ENCODE measurements around the gene GARS1. TPM values are rescaled to one million over a fixed set of nuclear protein-coding genes. Genes with fewer than 3 reads are reported as not detected.

Gene GARS1
- total RNA-seq, 1 experiment from 2014 or later, result 95.4 TPM

DNA sequence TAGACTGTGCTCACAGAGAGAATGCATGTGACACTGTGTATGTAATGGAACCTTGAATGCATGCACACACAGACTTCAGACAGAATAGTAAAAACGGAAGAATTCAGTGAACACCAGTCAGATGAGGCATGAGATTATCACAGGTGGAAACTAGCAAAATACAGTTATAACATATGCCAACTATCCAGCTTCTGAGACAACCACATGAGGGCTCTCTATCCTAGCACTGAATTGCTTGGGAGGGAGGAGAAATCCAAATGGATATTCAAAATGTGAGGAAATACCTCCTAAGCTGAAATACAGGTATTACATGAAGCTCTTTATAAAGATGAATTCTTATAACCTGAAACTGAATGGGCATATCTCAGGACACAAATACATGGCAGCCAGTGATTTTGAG lies 30.6 kb downstream of the GARS1 start:
- peaks cover 77% of the 10 kb centered on the region for H3K36me3 ChIP-seq (ENCODE audit: low read depth, low read length)
- no peak overlapping the region for H2AFZ ChIP-seq (ENCODE audit: low read length)
- BruUV-seq (replicated peaks), result no TSS peak
- H3K4me2 ChIP-seq (ENCODE audit: low read length), result no peak overlapping the region
- no peak overlapping the region for H3K9ac ChIP-seq (ENCODE audit: low read length)
- no peaks in the 10 kb centered on the region for H3F3A ChIP-seq (ENCODE audit: low read length, unreplicated experiment)
- DNase-seq (no peak), ATAC-seq (no peak)
- H3K4me1 ChIP-seq (ENCODE audit: insufficient read depth, low read length), result no peaks in the 10 kb centered on the region
- H3K27ac ChIP-seq (ENCODE audit: low read length), result no peak overlapping the region
- H3K9me2 ChIP-seq (replicated peaks; ENCODE audit: low read length), result no peaks in the 10 kb centered on the region
- no peaks in the 10 kb centered on the region for H3K9me3 ChIP-seq (ENCODE audit: low read length)
- CTCF ChIA-PET, result no interaction called here
- no peaks in the 10 kb centered on the region for H3K27me3 ChIP-seq (ENCODE audit: low read length)
- TF ChIP-seq EZH2phosphoT487 (IDR thresholded peaks at IDR 0.05; ENCODE audit: borderline replicate concordance, low read length) (no peak), EZH2 (IDR thresholded peaks at IDR 0.05; ENCODE audit: low read length, unreplicated experiment) (no peak)
- TF ChIP-seq, protein P1, sequence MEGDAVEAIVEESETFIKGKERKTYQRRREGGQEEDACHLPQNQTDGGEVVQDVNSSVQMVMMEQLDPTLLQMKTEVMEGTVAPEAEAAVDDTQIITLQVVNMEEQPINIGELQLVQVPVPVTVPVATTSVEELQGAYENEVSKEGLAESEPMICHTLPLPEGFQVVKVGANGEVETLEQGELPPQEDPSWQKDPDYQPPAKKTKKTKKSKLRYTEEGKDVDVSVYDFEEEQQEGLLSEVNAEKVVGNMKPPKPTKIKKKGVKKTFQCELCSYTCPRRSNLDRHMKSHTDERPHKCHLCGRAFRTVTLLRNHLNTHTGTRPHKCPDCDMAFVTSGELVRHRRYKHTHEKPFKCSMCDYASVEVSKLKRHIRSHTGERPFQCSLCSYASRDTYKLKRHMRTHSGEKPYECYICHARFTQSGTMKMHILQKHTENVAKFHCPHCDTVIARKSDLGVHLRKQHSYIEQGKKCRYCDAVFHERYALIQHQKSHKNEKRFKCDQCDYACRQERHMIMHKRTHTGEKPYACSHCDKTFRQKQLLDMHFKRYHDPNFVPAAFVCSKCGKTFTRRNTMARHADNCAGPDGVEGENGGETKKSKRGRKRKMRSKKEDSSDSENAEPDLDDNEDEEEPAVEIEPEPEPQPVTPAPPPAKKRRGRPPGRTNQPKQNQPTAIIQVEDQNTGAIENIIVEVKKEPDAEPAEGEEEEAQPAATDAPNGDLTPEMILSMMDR (conservative IDR thresholded peaks at IDR 0.05; ENCODE audit: low read depth, low read length), result no peak; the same call in 1 of the 2 replicates
- H4K20me1 ChIP-seq (ENCODE audit: low read length), result no peaks in the 10 kb centered on the region
- no peaks in the 10 kb centered on the region for H3K79me2 ChIP-seq (ENCODE audit: low read length)
- intact Hi-C loops (cut with micrococcal nuclease), result no loop called here
- POLR2A ChIA-PET (ENCODE audit: unreplicated experiment), result interaction anchor here (0.7 kb wide), 1 partner anchor 10 kb away, joined by 5 read pairs; no protein-coding TSS in a partner anchor
- no peak overlapping the region for H3K4me3 ChIP-seq (ENCODE audit: low read length)

DNA sequence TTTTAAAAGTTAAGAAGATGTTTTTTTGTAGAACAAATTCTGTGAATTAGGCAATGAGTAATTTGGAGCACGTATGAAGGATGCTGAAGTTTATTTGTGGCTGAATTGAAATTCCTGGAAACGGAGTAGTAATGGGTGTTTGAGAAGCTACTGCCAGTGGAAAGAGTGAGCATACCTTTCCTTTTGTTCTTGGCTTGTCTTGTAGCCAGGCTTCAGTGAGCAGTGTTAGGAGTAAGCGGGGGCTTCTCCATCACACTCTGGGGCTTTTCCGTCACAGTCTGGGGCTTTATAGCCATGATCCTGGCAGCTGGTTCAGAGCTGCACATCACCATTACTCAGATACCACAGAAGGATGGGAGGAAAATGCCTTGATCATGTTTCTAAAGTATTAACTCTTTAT lies 32.3 kb downstream of the GARS1 start:
- no peak for TF ChIP-seq EZH2 (IDR thresholded peaks at IDR 0.05; ENCODE audit: low read length, unreplicated experiment)
- TF ChIP-seq, protein P1 (conservative IDR thresholded peaks at IDR 0.05; ENCODE audit: low read depth, low read length), result no peak
- no peak for TF ChIP-seq EZH2phosphoT487 (IDR thresholded peaks at IDR 0.05; ENCODE audit: borderline replicate concordance, low read length)
- H3K36me3 ChIP-seq (ENCODE audit: low read depth, low read length), result peaks cover 77% of the 10 kb centered on the region
- no peak overlapping the region for H3K9ac ChIP-seq (ENCODE audit: low read length)
- no peaks in the 10 kb centered on the region for H3K9me3 ChIP-seq (ENCODE audit: low read length)
- no peak overlapping the region for H2AFZ ChIP-seq (ENCODE audit: low read length)
- H3K27me3 ChIP-seq (ENCODE audit: low read length), result no peaks in the 10 kb centered on the region
- no peaks in the 10 kb centered on the region for H3K4me1 ChIP-seq (ENCODE audit: insufficient read depth, low read length)
- no peaks in the 10 kb centered on the region for H3K79me2 ChIP-seq (ENCODE audit: low read length)
- no peak overlapping the region for H3K4me2 ChIP-seq (ENCODE audit: low read length)
- no peak overlapping the region for H3K27ac ChIP-seq (ENCODE audit: low read length)
- H4K20me1 ChIP-seq (ENCODE audit: low read length), result no peaks in the 10 kb centered on the region
- CTCF ChIA-PET, result no interaction called here
- H3K4me3 ChIP-seq (ENCODE audit: low read length), result no peak overlapping the region
- no peaks in the 10 kb centered on the region for H3K9me2 ChIP-seq (replicated peaks; ENCODE audit: low read length)
- H3F3A ChIP-seq (ENCODE audit: low read length, unreplicated experiment), result no peaks in the 10 kb centered on the region
- no peak for DNase-seq
- ATAC-seq, result no peak
- POLR2A ChIA-PET (ENCODE audit: unreplicated experiment), result no interaction called here
- intact Hi-C loops (cut with micrococcal nuclease), result no loop called here
- no TSS peak for BruUV-seq (replicated peaks)

DNA sequence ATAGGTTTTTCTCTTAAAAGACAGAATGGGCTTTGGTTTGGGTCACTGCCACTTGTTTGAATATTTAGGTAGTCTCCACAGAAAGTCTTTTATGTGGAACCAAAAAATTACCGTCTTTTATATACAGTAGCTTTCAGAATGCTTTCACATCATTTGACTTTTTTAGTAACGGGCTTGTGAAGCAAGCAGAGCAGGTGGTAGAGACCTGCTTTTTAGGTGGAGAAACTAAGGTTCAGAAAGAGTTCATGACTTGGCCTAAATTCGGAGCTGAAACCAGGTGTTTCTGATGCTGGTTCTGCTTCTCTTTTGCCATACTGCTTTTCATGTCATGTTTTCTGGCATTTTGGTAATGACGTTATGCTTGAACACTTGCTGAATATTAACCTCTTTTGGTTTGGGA lies 36.3 kb downstream of the GARS1 start:
- no TSS peak for BruUV-seq (replicated peaks)
- intact Hi-C loops (cut with micrococcal nuclease), result no loop called here
- DNase-seq (no peak), ATAC-seq (no peak)
- TF ChIP-seq, protein P1 (conservative IDR thresholded peaks at IDR 0.05; ENCODE audit: low read depth, low read length), result no peak
- TF ChIP-seq EZH2 (IDR thresholded peaks at IDR 0.05; ENCODE audit: low read length, unreplicated experiment), result no peak
- no peak for TF ChIP-seq EZH2phosphoT487 (IDR thresholded peaks at IDR 0.05; ENCODE audit: borderline replicate concordance, low read length)
- Histone ChIP-seq H2AFZ (ENCODE audit: low read length) (no peak overlapping the region), H3K27me3 (ENCODE audit: low read length) (no peaks in the 10 kb centered on the region), H3K9me3 (ENCODE audit: low read length) (no peaks in the 10 kb centered on the region), H3K9me2 (replicated peaks; ENCODE audit: low read length) (no peaks in the 10 kb centered on the region), H3K4me3 (ENCODE audit: low read length) (no peak overlapping the region), H3K27ac (ENCODE audit: low read length) (no peak overlapping the region), H3K9ac (ENCODE audit: low read length) (no peak overlapping the region), H3K79me2 (ENCODE audit: low read length) (no peaks in the 10 kb centered on the region), H3F3A (ENCODE audit: low read length, unreplicated experiment) (no peaks in the 10 kb centered on the region), H3K4me1 (ENCODE audit: insufficient read depth, low read length) (no peaks in the 10 kb centered on the region), H3K4me2 (ENCODE audit: low read length) (no peak overlapping the region), H4K20me1 (ENCODE audit: low read length) (no peaks in the 10 kb centered on the region), H3K36me3 (ENCODE audit: low read depth, low read length) (peaks cover 74% of the 10 kb centered on the region)
- ChIA-PET CTCF (no interaction called here), POLR2A (ENCODE audit: unreplicated experiment) (no interaction called here)
